Eye (tissue), 1 donor: ENCODE data around the gene BMPR1A.

Experiments
- DNase-seq: peaks from one replicate; pipeline ENCODE4 v3.0.0-alpha.2; 2015

BMPR1A gene

DNA sequence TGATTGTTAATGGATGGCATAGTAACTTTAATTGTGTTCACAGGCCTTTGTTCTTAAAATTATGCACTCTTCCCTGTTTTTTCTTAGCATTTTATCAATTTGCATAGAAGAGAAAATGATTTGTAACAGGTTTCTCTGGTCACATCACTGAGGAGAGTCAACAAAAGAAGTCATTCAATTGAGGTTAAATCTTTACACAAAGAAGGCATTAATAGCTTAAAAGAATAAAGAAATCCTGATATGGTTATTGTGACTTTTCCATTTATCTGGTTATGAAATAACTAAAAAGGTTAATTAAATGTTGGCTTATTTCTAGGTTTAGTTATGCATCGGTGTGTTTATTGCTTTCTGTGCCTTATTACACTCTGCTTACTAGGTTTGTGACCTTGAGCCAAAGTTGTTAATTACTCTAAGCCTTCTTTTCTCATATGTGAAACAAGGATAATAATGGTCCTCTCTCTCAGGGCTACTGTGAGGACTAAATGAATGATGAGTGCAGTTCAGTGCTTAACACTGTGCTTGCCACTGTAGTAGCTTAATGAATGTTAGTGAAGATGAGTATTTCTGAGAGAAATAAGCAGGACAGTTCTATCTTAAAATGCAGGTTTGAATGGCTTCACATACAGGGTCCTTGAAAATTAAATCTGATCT, 12.1 kb downstream of the BMPR1A start:
- no peak for DNase-seq

- DNase-seq = no peak
Measured at GRCh38 chr10:86769991-86770390, 13.6 kb downstream of the BMPR1A start.

- no peak for DNase-seq
Measured at GRCh38 chr10:86770412-86770960, 14.1 kb downstream of the BMPR1A start.

GRCh38 chr10:86773498-86773897, 17.1 kb downstream of the BMPR1A start:
- DNase-seq = no peak

DNA sequence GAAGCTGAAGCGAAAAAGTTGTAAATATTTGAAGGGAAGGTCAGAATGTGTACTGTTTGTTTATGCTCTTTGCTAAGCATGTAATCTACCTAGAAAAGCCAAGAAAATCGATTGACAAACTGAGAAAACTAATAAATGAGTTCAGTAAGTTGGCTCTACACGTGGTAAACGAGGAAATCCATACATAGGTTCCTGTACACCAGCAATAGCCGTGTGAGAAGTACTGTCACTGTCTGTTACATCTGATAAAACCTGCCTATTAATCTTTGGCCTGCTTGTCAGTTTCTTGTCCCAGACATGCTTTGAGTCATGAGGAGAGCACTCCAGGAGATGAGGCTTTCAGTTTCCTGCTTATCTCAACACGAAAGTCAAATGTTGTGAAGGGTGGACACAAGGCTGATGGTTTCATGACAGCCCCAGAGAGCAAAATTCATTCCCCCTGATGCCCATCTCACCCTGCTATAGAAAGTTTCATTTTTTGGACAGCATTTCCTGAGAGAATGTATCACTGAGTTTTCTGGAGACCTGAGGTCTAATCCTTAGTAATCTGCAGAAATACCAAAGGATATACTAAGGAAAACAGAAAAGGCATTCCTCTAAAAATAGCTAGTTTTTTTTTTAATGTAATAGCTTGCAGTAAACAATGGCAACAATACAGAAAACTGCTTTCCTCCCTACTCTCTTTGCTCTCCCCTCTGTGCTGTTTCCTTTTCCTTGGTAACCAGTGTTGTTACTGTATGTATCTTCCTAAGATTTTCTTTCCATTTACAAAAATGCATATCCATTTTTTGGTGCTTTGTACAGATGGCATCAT, 18.8 kb downstream of the BMPR1A start:
- no peak for DNase-seq

- no peak for DNase-seq
Measured at GRCh38 chr10:86775870-86776180, 19.4 kb downstream of the BMPR1A start.

DNA sequence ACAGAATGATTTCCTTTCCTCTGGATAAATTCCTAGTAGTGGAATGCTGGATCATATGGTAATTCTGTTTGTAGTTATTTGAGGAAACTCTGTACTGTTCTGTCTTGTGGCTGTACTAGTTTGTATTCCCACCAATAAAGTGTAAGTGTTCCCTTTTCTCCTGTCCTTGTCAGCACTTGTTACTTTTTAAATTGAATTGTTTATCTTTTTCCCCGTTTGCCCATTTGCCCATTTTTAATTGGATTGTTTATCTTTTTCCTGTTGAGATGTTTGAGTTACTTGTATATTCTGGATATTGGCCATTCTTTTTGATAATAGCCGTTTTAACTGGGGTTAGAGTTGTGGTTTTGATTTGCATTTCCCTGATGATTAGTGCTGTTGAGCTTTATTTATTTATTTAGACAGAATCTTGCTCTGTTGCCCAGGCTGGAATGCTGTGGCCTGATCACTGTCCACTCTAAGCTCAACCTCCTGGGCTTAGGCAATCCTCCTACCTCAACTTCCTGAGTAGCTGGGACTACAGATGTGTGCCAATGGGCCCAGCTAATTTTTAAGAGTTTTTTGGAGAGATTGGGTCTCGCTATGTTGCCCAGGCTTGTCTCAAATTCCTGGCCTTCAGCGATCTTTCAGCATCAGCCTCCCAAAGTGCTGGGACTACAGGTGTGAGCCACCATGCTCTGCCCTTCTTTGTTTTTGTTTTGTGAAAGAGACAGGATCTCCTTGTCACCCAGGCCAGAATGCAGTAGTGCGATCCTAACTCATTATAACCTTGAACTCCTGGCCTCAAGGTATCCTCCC, 23.0 kb downstream of the BMPR1A start:
- DNase-seq = no peak

GRCh38 chr10:86782701-86783418, 26.4 kb downstream of the BMPR1A start:
- DNase-seq = no peak

DNA sequence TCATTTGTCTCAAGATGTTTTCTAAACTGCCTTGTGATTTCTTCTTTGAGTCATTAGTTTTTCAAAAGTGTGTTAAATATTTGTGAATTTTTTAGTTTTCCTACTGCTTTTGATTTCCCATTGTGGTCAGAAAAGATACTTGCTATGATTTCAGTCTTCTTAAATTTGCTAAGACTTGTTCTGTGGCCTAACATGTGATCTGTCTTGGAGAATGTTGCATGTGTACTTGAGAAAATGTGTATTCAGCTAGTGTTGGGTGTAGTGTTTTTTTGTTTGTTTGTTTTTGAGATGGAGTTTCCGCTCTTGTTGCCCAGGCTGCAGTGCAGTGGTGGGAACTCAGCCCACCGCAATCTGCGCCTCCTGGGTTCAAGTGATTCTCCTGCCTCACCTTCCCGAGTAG, 28.6 kb downstream of the BMPR1A start:
- DNase-seq = no peak

- peak; percentile 23 for DNase-seq
Measured at GRCh38 chr10:86785968-86786367, 29.5 kb downstream of the BMPR1A start.

GRCh38 chr10:86786368-86786767, 29.9 kb downstream of the BMPR1A start:
- no peak for DNase-seq

GRCh38 chr10:86790394-86790793, 34.0 kb downstream of the BMPR1A start:
- DNase-seq = no peak

DNA sequence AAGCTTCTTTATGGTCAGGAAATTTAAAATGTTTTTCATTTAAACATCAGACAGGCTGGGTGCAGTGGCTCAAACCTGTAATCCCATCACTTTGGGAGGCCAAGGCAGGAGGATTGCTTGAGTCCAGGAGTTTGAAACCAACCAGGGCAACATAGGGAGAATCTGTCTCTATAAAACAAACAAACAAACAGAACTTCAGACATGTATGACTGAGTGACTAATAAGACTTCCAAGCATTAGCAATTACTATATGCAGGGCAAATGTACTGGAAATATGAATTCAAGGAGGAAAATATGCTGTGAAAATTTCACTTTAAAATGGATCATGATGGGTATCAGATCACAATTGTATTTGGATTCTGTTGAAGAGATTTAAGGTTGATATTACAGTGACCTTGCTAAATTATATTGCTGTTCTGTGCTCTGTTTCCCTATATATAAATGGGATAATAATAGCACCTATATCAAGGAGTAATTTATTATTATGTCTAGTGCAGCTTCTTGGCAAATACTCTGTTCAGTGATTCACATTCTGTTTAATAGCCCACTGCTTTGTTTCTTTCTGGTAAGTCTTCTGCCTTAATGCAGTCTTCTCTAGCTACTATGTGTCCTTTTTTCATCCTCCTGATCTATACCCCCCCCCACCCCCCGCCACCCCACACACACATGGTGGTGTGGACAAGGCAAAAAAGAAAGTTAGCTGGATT, 36.2 kb downstream of the BMPR1A start:
- DNase-seq = no peak

DNA sequence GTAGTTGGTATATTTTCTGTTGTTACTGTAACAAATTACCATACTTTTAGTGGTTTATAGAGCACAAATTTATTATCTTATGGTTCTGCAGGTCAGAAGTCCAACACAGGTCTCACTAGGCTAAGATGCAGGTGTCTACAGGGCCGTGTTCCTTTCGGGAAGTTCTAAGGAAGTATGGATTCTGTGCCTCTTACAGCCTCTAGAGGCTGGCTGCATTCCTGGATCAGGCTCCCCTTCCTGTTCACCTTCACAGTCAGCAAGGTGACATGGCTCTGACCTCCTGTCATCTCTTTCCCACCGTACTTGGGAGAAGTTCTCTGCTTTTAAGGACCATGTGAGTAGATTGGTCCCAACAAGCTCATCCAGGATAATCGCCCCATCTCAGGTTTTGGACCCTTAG, 37.3 kb downstream of the BMPR1A start:
- DNase-seq = no peak

DNA sequence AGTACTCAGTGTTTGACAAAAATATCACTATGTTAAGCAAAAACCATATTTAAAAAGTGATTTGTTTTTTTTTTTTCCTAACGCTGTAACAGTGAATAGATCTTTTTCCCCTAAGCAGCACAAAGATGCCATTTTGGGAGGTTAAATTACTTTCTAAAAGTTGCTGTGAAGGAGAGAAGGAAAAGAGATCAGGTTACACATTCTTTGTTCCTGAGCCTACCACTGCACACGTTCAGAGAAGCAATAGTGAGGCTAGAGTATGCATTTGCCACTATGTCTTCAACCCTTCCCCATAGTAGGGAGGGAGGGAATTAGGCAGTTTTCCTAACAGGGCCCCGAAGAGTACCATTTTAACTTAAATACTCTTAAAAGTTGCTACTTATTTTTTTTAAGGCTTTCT, 38.9 kb downstream of the BMPR1A start:
- DNase-seq = peak; percentile 74

DNA sequence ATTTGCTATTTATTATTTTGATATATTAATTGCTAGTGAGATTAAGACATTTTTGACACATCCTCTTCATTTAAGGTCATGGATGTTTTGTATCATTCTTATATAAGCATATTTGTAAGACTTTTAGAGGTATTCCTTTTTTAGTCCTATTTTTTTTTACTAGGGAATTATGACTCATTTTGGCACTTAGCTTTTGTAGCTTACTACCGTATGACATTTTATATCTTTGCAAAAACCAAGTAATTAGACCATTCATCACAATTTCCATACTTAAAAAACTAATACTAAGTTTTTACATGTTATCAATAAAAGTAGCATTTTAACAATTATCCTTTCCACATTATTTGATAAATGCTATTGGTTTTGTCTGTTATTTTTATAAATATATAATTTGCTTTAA, 41.6 kb downstream of the BMPR1A start:
- no peak for DNase-seq

DNA sequence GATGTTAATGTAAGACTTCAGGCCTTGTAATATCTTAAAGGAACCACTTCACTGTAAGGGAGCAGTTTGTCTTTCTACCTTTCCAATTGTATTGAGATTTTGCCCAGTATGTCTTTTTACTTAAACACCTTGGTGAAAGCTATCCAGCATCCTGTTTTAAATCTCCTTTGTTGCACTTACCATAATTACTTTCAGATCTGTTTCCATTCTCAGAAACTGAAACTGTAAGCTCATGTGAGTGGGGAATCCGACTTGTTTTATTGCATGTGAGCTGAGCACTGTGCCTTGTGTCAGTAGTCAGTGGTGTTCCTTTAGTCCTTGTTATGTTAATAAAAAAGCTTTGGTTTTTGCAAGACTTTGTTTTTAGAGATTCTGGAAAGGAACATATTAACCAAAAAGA, 42.2 kb downstream of the BMPR1A start:
- DNase-seq = peak; percentile 35

- DNase-seq = no peak
Measured at GRCh38 chr10:86799188-86799845, 42.9 kb downstream of the BMPR1A start.

GRCh38 chr10:86801995-86802394, 45.6 kb downstream of the BMPR1A start:
- DNase-seq = no peak

GRCh38 chr10:86802473-86803108, 46.2 kb downstream of the BMPR1A start:
- DNase-seq = no peak

DNA sequence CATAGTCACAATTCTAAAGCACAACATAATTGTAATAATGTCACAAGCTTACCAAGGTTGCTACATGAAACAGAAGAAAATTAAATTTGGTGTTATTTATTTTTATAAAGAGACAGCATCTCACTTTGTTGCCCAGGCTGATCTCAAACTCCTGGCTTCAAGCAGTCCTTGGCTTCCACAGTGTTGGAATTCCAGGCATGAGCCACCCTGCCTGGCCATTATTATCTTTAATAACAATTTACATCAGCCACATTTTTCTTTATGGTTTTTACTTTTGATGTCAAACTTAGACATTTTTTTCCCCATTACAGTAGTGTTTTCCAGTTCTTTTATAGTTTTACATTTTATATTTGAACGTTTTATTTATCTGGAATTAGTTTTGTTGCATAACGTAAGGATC, 46.7 kb downstream of the BMPR1A start:
- DNase-seq = no peak
